ENCODE results near the gene NPIPB8.
"Not testable (repeated sequence)": the region's sequence is repeated elsewhere in the genome, so short reads cannot be mapped to it uniquely, and the experiment has no call there.

The NPIPB8 gene

DNA sequence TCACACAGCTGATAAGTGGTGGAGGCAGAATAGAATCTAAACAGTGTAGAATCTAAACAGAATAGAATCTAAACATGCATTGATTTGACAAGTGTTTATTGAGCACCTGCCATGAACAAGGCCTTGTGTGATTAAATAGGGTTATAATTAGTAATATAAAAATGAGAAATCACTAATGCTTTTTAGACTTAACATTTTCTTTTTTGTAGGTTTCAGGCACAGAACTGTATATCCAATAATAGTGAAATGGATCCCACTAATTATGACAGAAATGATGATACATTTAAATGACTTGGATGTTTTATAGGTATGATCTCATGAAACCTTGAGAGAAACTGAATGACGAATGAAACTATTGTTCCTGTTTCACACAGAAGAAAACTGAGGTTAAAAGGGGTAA lies at the start of gene NPIPB8:
Gene NPIPB8, plus strand, starts transcription at position 301 of the 400 bp plus-strand sequence. CDS start 296 bp downstream, outside the sequence.
- not testable (repeated sequence) for DNase-seq

DNA sequence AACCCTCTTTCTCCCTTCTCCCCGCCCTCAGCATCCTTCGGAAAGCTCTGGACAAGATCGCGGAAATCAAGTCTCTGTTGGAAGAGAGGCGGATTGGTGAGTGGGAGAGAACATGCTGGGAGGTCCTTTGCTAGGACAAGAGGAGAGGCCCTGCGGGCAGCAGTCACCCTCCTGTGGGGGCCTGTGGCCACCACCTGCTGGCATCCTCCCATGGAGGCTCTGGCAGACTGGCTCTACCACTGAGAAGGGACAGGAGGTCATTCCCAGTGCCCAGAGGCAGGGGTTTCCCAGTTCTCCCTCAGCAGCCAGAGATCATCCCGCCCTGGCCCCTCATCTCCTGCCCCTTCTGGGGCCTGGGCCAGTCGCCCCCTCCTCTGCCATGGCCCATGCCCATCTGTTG lies 48.8 kb upstream of the NPIPB8 start:
- no peak for DNase-seq

DNA sequence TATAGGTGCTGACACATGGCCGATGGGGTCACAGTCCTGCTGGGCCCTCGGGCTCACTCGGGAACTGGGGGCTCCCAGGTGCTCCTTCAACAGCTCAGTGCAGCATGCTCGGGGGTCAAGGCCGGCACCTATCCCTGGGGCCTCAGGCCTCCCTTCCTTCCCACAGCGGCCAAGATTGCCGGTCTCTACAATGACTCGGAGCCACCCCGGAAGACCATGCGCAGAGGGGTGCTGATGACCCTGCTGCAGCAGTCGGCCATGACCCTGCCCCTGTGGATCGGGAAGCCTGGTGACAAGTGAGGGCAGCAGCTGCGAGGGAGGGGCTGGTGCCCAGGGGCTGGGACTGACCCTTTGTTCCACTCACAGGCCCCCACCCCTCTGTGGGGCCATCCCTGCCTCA lies 47.9 kb upstream of the NPIPB8 start:
- DNase-seq, result no peak

DNA sequence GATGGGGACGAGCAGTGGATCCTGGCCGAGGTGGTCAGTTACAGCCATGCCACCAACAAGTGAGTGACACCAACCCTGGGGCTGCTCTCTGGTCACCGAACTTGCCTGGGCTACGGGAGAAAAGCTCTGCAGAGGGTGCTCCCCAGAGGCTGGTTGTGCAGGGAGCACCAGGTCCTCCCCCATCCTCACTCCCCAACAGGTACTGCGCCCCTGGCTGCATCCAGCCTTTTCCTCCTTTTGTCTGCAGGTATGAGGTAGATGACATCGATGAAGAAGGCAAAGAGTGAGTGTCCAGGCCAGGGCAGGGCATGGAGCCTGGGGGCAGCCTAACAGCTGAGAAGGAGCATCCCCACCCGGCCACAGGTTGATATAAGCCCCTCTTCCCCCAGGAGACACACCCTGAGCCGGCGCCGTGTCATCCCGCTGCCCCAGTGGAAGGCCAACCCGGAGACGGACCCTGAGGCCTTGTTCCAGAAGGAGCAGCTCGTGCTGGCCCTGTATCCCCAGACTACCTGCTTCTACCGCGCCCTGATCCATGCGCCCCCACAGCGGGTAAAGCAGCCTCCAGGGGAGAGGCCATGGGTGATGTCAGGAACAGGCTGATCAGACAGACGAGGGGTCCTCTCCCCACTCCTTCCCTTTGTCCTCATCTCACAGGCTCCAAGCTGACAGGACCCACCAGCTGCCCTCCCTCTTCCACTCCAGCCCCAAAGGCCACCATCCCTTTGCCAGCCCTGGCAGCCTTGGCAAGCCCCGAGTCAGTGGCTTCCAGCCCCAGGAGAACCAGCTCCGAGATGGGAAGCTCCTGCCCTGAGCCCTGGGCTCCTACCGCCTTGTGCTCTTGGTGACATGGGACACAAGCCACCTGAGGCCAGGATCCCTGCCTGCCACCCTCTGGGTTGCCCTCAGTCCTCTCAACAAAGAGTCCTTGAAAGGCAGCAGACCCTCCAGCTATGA lies 47.2 kb upstream of the NPIPB8 start:
- no peak for DNase-seq

DNA sequence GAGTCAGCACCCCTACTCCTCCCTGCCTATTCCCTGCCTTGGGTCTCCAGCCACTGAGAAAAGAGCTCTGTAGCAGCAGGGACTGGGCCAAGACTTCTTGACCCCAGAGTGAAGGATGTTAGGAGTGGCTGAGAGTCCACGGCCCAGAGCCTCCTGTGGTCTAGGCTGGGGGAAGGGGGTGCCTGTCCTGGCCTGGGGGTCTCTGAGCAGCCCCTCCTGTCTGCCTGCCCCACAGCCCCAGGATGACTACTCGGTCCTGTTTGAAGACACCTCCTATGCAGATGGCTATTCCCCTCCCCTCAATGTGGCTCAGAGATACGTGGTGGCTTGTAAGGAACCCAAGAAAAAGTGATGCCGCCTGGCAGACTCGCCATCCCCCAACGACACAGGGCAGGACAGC lies 46.5 kb upstream of the NPIPB8 start:
- no peak for DNase-seq

DNA sequence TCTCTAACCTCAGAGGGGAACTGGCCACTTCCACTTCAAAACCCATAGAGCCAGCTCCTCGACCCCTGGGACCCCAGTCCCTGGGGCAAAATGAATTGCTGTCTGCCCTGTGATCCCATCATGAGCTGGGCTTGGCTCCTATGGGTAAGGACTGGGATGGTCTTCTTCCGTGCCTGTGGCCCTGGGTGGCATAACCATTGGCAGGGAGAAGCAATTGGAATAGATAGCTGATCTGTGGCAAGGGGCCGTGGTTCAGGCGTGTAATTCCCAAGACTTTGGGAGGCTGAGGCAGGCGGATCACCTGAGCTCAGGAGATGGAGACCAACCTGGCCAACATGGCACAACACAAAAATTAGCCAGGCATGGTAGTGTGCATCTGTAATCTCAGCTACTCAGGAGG lies 45.4 kb upstream of the NPIPB8 start:
- no peak for DNase-seq

DNA sequence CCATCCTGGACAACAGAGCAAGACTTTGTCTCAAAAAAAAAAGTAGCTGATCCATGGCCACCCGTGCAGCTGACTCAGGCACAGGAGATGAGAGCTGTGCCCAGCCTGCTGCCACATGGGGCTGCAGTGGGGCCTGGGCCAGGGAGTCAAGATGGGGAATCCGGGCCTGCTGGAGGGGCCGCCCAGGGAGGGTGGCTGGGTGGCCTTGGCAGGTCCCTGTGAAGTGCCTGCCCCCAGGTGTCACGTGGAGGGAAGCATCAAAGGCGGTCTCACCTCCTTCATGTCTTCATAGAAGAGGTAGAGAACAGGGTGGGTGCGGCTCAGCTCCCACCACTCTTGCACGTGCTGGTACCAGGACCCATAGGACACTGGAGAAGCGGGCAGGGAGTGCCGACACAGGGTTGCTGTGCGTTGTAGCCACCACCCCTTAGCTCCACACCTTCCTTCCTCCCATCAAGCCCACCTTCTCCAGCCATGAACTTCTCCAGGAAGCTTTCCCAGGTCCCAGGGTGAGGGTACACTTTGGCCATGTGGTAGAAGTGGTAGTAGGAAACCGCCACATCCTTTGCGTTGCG lies 44.8 kb upstream of the NPIPB8 start:
- DNase-seq, result no peak

DNA sequence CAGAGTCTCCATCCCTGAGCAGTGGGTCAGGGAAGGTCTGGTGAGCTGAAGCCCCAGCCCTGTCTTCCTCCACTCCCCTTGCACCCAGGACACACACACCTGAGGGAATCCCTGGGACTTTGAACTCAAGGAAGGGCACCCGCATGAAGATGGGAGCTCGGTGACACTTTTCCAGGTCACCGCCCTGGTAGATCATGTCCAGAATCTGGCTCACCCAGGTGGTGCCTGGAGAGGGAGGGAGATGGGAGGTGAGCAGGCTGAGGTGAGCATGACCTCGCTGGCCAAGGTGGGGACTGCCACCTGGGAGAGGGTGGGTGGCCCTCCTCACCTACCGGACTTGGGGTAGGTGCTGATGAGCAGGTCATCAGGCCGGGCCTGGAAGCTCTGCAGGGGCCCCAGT lies 42.4 kb upstream of the NPIPB8 start:
- DNase-seq, result not testable (repeated sequence)

DNA sequence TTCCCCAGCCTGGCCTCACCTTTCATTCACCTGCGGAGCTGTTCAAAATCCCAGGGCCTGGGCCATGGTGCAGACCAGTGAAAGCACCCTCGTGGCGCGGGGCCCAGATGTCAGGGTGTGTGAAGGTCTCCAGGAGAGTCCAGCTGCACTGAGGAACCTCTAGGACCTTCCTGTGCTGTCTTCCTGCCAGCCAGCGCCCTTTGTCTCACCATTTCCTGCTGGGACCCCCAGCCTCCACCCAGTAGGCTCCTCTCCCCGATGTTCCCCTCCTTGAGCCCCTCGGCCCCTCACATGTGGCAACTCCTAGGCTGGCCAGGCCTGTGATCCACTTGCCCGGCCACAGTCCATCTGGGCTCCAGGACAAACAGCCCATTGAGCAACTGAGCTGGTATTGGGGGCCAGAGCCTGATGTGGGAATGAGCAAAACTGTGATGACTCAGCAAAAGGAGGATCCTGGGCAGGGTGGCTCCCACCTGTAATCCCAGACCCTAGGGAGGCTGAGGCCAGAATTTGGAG lies 41.7 kb upstream of the NPIPB8 start:
- no peak for DNase-seq

DNA sequence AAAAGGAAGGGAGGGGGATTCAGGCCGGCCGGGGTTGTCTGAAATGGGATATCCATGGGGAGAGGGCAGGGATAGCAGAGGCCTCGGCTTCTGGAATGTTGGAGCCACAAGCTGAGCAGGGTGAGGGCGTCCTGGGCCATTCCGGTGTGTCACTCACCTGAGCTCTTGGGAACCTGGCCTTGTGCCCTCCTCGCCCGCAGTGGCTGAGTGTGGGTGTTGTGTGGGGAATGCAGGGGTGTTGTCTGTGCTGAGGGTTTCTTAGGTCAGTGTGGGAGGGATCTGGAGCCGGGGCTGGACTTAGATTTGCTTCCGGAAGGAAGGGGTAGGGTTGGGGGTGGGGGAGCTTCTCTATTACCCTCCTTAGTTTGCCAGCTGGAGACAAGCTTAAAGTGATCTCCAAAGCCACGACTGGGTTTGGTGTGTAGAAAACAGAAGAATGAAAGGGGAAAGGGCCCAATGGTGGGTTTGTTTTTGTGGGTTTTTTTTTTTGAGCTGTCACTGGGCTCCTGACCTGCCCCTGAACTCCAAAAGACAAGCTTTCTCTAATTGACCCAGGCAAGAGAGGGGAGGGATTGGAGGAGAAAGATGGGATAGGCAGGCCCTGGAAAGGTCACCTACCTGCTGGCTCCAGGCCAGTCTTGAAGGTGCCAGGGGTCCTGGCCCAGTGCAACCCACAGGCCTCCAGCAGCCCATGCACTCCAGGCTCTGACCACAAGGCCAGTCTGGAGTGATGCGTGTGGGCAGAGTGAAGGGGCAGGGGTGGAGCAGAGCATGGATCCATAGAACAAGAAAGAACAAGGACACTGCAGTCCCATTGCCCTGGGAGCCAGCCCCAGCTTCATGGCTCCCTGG lies 40.8 kb upstream of the NPIPB8 start, which contains the start of gene SULT1A2:
Gene SULT1A2, minus strand, starts transcription at position 211 of the 852 bp plus-strand sequence. CDS start 1,120 bp downstream, outside the sequence.
- no peak for DNase-seq

DNA sequence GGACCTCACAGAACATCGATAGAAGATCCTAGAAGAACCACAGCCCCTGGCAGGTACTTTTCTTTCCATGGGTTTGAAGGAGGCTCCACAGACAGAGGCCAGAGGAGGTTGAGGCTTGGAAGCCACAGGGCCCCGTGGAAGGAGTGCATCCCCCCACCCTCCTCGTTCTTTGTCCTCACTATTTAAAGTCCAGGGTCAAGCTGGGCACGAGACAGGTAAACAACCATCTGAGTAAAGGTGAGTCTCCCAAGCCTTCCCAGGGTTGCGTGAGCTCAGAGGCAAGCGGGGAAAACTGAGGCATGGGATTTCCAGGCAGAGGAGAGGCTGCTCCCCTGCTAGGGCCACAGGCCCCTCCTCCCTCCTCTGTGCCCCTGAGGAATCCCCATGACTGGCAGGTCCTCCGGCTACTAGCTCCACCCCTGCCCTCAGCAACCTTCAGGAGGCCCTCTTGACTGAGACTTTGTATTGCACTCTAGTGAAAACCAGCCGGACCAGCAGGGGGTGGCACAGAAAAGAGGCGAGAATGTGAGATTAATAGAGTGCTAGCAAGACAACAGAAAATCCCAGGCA lies 40.1 kb upstream of the NPIPB8 start:
- DNase-seq, result no peak

DNA sequence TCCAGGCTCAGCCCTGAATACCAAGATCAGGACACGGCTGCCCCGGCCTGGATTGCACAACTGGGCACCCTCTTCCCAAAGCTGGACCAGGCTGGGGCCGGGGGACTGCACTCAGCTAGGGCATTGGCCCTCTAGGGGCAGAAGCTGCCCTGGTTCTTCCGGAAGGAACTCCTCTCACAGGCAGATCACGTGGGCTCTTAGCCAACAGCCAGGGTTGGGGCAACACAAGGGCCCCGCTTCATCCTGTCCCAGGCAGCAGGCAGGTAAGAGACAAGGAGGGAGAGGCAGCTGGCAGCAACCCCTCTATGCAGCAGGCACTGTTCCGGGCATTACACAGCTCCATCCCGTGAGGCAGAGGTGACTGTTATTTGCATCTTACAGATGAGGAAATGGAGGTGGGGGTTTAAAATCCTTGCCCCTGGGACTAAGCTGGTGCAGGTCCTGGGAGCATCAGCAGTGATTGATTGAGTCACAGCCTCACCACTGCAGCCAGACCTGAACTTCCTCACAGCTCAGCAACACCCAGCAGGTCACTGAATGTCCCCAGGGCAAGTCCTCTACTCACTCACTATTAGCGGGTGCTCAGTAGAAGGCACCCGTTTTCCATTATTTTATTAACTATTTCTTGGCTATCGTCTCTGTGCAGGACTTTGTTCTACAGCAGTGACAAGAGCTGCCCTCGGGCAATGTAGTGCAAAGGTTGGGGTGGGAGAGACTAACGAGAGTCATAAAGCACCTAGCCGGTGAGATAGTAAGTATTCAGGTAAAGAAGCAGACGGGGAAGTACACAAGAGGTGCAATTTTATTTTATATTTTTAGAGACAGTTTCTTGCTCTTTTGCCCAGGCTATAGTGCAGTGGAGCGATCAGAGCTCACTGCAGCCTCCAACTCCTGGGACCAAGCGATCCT lies 38.2 kb upstream of the NPIPB8 start:
- not testable (repeated sequence) for DNase-seq

DNA sequence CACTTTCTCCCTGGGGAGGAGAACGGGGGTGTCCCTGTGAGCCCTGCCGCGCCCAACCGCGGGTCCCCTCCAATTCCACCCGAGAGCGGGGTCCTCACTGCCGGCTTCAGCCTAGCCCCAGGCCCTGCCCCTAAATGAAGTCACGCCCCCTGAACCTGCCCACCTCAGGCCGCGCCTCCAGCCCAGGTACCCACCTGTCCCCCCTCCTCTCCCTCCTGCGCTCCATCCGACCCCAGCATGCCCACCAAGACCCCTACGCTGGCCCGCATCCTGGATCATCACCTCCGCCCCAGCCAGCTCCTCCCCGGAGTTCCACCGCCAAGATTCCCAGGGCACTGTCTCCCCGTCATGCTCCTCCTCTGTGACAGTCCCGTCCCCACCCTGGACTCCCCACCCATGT lies 36.9 kb upstream of the NPIPB8 start:
- DNase-seq, result not testable (repeated sequence)

DNA sequence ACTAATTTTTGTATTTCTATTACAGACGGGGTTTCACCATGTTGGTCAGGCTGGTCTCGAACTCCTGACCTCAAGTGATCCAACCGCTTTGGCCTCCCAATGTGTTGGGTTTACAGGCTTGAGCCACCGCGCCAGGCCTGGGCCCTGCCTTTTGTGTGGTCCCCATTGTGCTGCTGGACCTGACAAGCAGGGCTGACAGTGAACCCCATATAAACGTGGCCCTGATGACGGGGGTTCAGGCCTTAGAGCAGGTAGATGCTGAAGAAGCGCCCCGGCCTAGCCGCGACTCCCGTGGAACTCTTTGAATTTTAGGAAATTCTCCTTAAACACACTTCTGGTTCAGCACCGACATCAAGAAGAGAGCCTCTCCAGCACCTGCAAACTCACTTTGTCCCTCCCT lies 36.3 kb upstream of the NPIPB8 start:
- DNase-seq, result not testable (repeated sequence)

DNA sequence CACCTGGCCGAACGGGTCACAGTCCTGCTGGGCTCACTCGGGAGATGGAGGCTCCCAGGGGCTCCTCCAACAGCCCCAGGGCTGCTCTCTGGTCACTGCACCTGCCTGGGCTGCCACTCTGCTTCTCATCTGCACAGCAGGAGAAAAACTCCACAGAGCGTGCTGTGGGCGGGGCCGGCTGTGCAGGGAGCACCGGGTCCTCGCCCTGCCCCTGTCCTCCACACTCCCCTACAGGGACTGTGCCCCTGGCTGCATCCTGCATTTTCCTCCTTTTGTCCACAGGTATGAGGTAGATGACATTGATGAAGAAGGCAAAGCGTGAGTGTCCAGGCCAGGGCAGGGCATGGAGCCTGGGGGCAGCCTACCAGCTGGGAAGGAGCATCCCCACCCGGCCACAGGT lies 35.8 kb upstream of the NPIPB8 start:
- DNase-seq, result not testable (repeated sequence)

DNA sequence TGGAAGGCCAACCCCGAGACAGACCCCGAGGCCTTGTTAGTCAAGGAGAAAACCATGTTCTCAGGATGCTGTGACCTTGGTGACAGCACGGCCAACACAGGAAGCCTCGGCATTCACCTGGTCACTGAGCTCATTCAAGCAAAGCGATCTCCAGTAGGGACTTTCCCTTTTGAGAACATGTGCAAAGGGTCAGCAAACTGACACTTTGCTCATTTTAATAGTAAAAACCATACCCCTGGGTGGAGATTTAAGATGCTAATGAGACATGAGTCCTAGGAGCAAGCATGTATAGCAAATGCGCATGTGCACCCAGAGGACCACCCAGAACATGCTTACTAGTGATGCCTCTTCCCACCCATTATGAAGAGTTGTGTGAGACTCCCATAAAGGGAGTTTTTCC lies 35.3 kb upstream of the NPIPB8 start:
- no peak for DNase-seq

DNA sequence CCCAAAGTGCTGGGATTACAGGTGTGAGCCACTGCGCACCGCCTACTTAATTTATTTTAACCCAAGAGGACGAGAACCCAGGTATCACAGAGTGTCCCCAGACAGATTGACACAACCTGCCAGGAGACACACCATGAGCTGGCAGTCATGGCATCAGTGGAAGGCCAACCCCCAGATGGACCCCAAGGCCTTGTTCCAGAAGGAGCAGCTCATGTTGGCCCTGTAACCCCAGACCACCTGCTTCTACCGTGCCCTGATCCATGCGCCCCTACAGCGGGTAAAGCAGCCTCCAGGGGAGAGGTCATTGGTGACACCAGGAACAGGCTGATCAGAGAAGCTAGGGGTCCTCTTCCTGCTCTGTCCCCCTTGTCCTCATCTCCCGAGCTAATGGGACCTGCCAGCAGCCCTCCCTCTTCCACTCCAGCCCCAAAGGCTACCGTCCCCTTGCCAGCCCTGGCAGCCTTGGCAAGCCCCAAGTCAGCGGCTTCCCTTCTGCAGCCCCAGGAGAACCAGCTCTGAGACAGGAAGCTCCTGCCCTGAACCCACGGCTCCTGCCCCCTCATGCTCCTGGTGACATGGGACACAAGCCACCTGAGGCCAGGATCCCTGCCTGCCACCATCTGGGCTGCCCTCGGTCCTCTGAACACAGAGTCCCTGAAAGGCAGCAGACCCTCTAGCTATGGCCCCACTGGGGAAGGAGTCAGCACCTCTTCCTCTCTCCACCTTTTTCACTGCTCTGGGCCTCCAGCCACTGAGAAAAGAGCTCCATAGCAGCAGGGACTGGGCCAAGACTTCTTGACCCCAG lies 34.3 kb upstream of the NPIPB8 start:
- no peak for DNase-seq

DNA sequence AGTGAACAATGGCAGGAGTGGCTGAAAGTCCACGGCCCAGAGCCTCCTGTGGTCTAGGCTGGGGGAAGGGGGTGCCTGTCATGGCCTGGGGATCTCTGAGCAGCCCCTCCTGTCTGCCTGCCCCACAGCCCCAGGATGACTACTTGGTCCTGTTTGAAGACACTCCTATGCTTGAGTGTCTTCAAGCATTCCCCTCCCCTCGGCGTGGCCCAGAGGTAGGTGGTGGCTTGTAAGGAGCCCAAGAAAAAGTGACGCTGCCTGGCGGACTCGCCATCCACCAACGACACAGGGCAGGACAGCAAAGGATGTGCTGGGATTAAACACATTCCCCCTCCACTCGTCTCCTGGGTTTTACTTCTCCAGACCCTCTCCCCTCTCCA lies 33.7 kb upstream of the NPIPB8 start:
- DNase-seq, result no peak

DNA sequence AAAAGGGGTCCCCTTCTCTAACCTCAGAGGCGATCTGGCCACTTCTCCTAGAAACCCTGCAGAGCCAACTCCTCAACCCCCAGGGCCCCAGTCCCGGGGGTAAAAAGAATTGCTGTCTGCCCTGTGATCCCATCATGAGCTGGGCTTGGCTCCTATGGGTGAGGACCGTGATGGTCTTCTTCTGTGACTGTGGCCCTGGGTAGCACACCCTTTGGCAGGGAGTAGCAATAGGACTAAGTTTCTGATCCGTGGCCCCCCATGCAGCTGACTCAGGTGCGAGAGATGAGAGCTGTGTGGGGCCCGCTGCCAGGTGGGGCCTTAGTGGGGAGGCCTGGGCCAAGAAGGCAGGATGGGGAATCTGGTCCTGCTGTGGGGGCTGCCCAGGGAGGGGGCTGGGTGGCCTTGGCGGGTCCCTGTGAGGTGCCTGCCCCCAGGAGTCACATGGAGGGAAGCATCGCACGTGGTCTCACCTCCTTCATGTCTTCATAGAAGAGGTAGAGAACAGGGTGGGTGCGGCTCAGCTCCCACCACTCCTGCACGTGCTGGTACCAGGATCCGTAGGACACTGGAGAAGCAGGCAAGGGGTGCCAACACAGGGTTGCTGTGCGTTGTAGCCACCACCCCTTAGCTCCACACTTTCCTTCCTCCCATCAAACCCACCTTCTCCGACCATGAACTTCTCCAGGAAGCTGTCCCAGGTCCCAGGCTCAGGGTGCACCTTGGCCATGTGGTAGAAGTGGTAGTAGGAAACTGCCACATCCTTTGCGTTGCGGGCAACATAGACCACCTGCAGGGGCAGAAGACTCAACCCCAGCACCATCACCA lies 31.4 kb upstream of the NPIPB8 start:
- DNase-seq, result no peak

DNA sequence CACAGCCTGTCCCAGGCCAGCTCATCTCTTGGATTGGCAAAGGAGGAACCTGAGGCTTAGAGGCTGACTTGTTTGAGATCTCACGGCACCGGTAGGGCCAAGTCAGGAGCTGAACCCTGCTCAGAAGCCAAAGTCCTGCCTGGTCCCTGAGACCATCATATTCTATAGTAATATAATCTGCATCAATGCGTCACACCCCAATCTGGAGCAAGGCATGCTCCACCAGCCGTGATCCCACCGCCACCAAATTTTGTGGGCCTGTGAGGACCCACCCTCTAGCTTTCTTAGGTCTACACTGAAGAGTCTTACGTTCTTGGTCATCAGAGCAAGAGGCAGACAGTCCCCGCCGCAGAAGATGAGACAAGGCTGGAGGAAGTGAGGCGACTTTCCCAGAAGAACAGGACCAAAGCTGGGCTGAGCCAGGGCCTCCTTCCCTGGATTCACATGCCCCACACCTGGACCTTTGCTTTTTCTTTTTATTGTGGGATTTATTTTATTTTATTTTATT lies 30.7 kb upstream of the NPIPB8 start:
- DNase-seq, result no peak

Data from stimulated activated CD4-positive, alpha-beta T cell treated with anti-CD3 and anti-CD28 coated beads, Interleukin-12 subunit alpha, Interleukin-12 subunit beta, amount 100 ng/mL, for 4 hours (primary cell).